ENCODE measurements around the gene GRAMD4.

DNA sequence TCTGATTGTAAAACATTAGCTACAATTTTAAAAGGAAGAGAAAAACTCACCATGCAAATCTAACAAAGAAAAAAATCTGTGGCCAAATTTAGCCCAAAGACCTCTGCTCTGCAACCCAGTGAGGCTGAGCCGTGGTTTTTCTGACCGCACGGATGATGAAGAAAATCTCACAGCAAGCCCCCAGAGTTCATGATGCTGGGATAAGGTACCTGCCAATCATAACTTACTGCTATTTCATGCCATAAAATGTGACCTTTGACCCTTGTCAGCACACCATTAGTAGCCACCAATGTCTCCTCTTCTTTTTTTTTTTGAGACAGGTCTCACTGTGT lies 106.8 kb downstream of the GRAMD4 start:
- TF ChIP-seq, protein P1, sequence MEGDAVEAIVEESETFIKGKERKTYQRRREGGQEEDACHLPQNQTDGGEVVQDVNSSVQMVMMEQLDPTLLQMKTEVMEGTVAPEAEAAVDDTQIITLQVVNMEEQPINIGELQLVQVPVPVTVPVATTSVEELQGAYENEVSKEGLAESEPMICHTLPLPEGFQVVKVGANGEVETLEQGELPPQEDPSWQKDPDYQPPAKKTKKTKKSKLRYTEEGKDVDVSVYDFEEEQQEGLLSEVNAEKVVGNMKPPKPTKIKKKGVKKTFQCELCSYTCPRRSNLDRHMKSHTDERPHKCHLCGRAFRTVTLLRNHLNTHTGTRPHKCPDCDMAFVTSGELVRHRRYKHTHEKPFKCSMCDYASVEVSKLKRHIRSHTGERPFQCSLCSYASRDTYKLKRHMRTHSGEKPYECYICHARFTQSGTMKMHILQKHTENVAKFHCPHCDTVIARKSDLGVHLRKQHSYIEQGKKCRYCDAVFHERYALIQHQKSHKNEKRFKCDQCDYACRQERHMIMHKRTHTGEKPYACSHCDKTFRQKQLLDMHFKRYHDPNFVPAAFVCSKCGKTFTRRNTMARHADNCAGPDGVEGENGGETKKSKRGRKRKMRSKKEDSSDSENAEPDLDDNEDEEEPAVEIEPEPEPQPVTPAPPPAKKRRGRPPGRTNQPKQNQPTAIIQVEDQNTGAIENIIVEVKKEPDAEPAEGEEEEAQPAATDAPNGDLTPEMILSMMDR (IDR thresholded peaks at IDR 0.05): no peak
- no peak for TF ChIP-seq POLR2A (IDR thresholded peaks at IDR 0.05)
